OCI-LY1 (cell line): ENCODE results near the gene PARP15.

Experiments
- H2AFZ ChIP-seq: fragments of 200-600 bp; sonication (generic), shearing (Covaris generic); 2 replicates; pipeline ENCODE4 v1.6.0; 2014; ENCODE audit warnings: antibody characterized with exemption, mild to moderate bottlenecking, low read length
- H3F3A ChIP-seq: fragments of 200-600 bp; sonication (generic), shearing (Covaris generic); 2 replicates; pipeline ENCODE4 v1.6.0; 2014; ENCODE audit warnings: mild to moderate bottlenecking, antibody characterized with exemption, low read length, moderate library complexity; ENCODE audit not compliant: insufficient read depth
- H3K27ac ChIP-seq: fragments of 200-600 bp; sonication (generic); 2 replicates; pipeline ENCODE4 v1.5.1; 2014; ENCODE audit warnings: low read length, mixed run types, mild to moderate bottlenecking, low read depth; ENCODE audit not compliant: poor library complexity, severe bottlenecking
- H3K27me3 ChIP-seq: fragments of 200-600 bp; sonication (generic); 2 replicates; pipeline ENCODE4 v1.6.0; 2014; ENCODE audit warnings: antibody characterized with exemption, mild to moderate bottlenecking, low read length, moderate library complexity; ENCODE audit not compliant: insufficient read depth
- H3K36me3 ChIP-seq: fragments of 200-600 bp; sonication (generic); 2 replicates; pipeline ENCODE4 v1.6.1; 2014; ENCODE audit warnings: mild to moderate bottlenecking, antibody characterized with exemption, low read length, moderate library complexity, mixed read lengths; ENCODE audit not compliant: insufficient read depth
- H3K4me1 ChIP-seq: fragments of 200-600 bp; sonication (generic); 2 replicates; pipeline ENCODE4 v1.5.1; 2014; ENCODE audit warnings: mild to moderate bottlenecking, low read length, moderate library complexity; ENCODE audit not compliant: insufficient read depth, severe bottlenecking
- H3K4me2 ChIP-seq: fragments of 200-600 bp; sonication (generic), shearing (Covaris generic); 2 replicates; pipeline ENCODE4 v1.6.1; 2014; ENCODE audit warnings: low read length
- H3K4me3 ChIP-seq: fragments of 200-600 bp; sonication (generic); 2 replicates; pipeline ENCODE4 v1.5.1; 2014; ENCODE audit warnings: low read length, low read depth, mild to moderate bottlenecking, mixed read lengths; ENCODE audit not compliant: poor library complexity, severe bottlenecking
- H3K79me2 ChIP-seq: fragments of 200-600 bp; shearing (Covaris generic); 2 replicates; pipeline ENCODE4 v1.6.1; 2016; ENCODE audit warnings: mixed run types, low read length, mixed read lengths; ENCODE audit not compliant: insufficient read depth
- H3K9ac ChIP-seq: fragments of 200-600 bp; sonication (generic), shearing (Covaris generic); 2 replicates; pipeline ENCODE4 v1.6.1; 2014; ENCODE audit warnings: mild to moderate bottlenecking, low read length, mixed read lengths
- H3K9me2 ChIP-seq: fragments of 200-600 bp; sonication (generic), shearing (Covaris generic); 2 replicates; pipeline ENCODE4 v1.6.1; 2014; ENCODE audit warnings: low read depth, mild to moderate bottlenecking, low read length, mixed read lengths
- H3K9me3 ChIP-seq: fragments of 200-600 bp; shearing (Covaris generic); 2 replicates; pipeline ENCODE4 v1.6.1; 2014; ENCODE audit warnings: low read length, mixed read lengths
- H4K20me1 ChIP-seq: fragments of 200-600 bp; sonication (generic), shearing (Covaris generic); 2 replicates; pipeline ENCODE4 v1.6.0; 2016; ENCODE audit warnings: mild to moderate bottlenecking, low read length; ENCODE audit not compliant: insufficient read depth
- EZH2 ChIP-seq: fragments of 200-600 bp; sonication (generic), shearing (Covaris generic); IDR thresholded peaks from 2 replicates; pipeline ENCODE4 v1.8.0; 2017; ENCODE audit warnings: borderline replicate concordance, mixed run types, mild to moderate bottlenecking, antibody characterized with exemption, low read length, moderate library complexity, mixed read lengths
- TF ChIP-seq, protein P1 (sequence below): fragments of 200-600 bp; sonication (generic), shearing (Covaris generic); IDR thresholded peaks from 2 replicates; pipeline ENCODE4 v1.5.1; 2017; ENCODE audit warnings: mild to moderate bottlenecking, antibody characterized with exemption, low read length, moderate library complexity, mixed read lengths

The PARP15 gene

DNA sequence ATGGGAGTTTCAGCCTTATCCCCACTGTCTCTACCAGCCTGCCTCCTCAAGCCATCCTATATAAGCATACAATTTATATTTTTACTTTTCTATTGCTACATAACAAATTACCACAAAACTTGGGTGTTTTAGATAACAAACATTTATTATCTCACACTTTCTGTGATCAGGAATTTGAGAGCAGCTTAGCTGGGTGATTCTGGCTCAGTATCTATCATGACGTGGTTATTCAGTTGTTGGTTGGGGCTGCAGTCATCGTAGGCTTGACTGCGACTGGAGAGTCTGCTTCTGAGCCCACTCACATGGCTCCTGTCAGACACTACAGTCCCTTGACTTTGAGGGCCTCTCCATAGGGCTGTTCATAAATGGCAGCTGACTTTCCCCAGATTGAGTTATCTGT is 20.7 kb downstream of the PARP15 start:
- no peak overlapping the region for H3K4me3 ChIP-seq
- H3K9me2 ChIP-seq, result no peaks in the 10 kb centered on the region
- no peaks in the 10 kb centered on the region for H3F3A ChIP-seq
- H4K20me1 ChIP-seq, result no peaks in the 10 kb centered on the region
- H3K9ac ChIP-seq, result no peak overlapping the region
- no peak overlapping the region for H3K4me2 ChIP-seq
- no peaks in the 10 kb centered on the region for H3K9me3 ChIP-seq
- no peaks in the 10 kb centered on the region for H3K79me2 ChIP-seq
- H3K27me3 ChIP-seq, result no peaks in the 10 kb centered on the region
- H3K4me1 ChIP-seq, result no peaks in the 10 kb centered on the region
- H3K27ac ChIP-seq, result no peak overlapping the region
- H3K36me3 ChIP-seq, result no peaks in the 10 kb centered on the region
- no peak overlapping the region for H2AFZ ChIP-seq
- TF ChIP-seq, protein P1, sequence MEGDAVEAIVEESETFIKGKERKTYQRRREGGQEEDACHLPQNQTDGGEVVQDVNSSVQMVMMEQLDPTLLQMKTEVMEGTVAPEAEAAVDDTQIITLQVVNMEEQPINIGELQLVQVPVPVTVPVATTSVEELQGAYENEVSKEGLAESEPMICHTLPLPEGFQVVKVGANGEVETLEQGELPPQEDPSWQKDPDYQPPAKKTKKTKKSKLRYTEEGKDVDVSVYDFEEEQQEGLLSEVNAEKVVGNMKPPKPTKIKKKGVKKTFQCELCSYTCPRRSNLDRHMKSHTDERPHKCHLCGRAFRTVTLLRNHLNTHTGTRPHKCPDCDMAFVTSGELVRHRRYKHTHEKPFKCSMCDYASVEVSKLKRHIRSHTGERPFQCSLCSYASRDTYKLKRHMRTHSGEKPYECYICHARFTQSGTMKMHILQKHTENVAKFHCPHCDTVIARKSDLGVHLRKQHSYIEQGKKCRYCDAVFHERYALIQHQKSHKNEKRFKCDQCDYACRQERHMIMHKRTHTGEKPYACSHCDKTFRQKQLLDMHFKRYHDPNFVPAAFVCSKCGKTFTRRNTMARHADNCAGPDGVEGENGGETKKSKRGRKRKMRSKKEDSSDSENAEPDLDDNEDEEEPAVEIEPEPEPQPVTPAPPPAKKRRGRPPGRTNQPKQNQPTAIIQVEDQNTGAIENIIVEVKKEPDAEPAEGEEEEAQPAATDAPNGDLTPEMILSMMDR, result no peak
- no peak for TF ChIP-seq EZH2

DNA sequence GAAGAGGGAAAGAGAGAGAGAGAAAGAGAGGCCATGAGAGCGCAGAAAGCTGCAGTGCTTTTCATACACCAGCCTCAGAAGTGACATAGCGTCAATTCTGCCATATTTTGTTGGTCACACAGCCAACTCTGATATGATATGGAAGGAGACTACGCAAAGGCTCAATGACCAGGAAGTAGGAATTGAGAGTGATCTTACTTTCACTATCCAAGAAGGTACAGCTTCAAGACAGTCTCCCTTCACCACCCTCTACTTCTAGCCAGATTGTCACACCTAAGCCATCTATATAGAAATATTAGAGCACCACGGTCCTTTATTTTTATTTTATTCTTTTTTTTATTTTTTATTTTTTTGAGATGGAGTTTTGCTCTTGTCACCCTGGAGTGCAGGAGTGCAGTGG is 21.1 kb downstream of the PARP15 start:
- TF ChIP-seq, protein P1, result no peak
- no peaks in the 10 kb centered on the region for H3K79me2 ChIP-seq
- H3K4me3 ChIP-seq, result no peak overlapping the region
- H3F3A ChIP-seq, result no peaks in the 10 kb centered on the region
- H3K4me2 ChIP-seq, result no peak overlapping the region
- H2AFZ ChIP-seq, result no peak overlapping the region
- H3K9me2 ChIP-seq, result no peaks in the 10 kb centered on the region
- no peaks in the 10 kb centered on the region for H3K4me1 ChIP-seq
- no peaks in the 10 kb centered on the region for H3K36me3 ChIP-seq
- no peaks in the 10 kb centered on the region for H4K20me1 ChIP-seq
- no peaks in the 10 kb centered on the region for H3K9me3 ChIP-seq
- H3K27ac ChIP-seq, result no peak overlapping the region
- no peak overlapping the region for H3K9ac ChIP-seq
- H3K27me3 ChIP-seq, result no peaks in the 10 kb centered on the region

DNA sequence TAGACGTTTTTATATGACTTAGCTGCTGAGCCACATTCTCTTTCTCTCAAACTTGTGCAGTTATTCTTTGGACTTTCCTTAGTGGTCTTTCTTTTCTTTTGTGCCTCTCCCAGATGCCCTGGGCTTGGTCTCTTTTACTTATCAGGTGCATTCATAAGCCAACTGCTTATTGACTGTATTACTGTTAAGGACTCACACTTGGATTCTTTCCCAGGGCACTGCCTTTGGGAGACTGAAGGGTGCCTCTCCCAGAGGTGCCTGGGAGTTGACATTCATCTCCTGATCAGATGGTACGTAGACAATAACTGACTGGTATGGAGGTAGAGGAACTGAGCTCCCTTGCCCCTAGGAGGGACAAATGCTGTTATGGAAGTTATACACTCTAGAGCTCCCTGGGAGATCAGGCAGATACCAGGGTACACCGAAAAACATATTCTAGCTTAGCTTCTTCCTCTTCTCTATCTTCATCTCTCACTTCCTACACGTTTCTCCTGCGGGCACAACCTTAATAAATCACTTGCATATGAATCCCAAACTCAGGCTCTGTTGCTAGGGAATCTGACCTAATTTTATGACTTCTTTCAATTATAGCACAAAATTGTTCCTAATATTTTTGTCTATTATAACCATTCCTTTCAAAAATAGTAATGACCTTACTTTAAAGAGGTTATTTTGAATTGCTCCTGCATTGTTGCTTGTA is 24.7 kb downstream of the PARP15 start:
- Histone ChIP-seq H4K20me1 (no peaks in the 10 kb centered on the region), H3K9ac (no peak overlapping the region), H3K36me3 (no peaks in the 10 kb centered on the region), H3K79me2 (no peaks in the 10 kb centered on the region), H3K27me3 (no peaks in the 10 kb centered on the region), H3K4me1 (no peaks in the 10 kb centered on the region), H3F3A (no peaks in the 10 kb centered on the region), H3K4me2 (no peak overlapping the region), H3K4me3 (no peak overlapping the region), H2AFZ (no peak overlapping the region), H3K9me2 (no peaks in the 10 kb centered on the region), H3K27ac (no peak overlapping the region), H3K9me3 (no peaks in the 10 kb centered on the region)
- no peak for TF ChIP-seq EZH2
- TF ChIP-seq, protein P1, result no peak
